HCT116 (cell line): Measurements from ENCODE around the gene HMGB3. TPM values are rescaled to one million over a fixed set of nuclear protein-coding genes. Genes with fewer than 3 reads are reported as not detected.

Experiments used
- ATAC-seq: fragments of 200-7000 bp; cut with Tn5 transposase; 2 replicates; pipeline ENCODE4 v1.9.1; 2020; ENCODE audit warnings: mild to moderate bottlenecking, moderate library complexity
- BruUV-seq: library from RNA; stranded (reverse); fragments of 400-500 nt; replicated peaks from 2 replicates; lab custom pipeline; 2021; lab: Mats Ljungman, UMichigan
- CTCF ChIA-PET: fragments of 300-600 bp; sonication (Branson Sonifier 250); formaldehyde crosslinking; loops from one replicate; lab custom pipeline; 2021; ENCODE audit warnings: antibody characterized with exemption; lab: Charles Lee
- POLR2A ChIA-PET: fragments of 300-600, 350-600 bp; sonication (Branson Sonifier 250); formaldehyde crosslinking; loops from one replicate; lab custom pipeline; 2021; ENCODE audit warnings: antibody characterized with exemption; lab: Charles Lee
- RAD21 ChIA-PET, 2 experiments: fragments of 300-600 bp; sonication (Branson Sonifier 250); formaldehyde crosslinking; loops; one replicate each; lab custom pipeline; 2023; ENCODE audit warnings: low total read pairs in 2 of 2; ENCODE audit not compliant: uncharacterized antibody in 2 of 2, unreplicated experiment in 2 of 2, low non-redundant PET in 1 of 2; lab: Charles Lee
- DNase-seq: peaks from one replicate; pipeline ENCODE4 v3.0.0-alpha.2; 2010; ENCODE audit warnings: low read depth, low spot score
- H2AFZ ChIP-seq: fragments of 200-600 bp; shearing (Covaris generic), sonication (generic); 2 replicates; pipeline ENCODE4 v1.6.1; 2017; ENCODE audit warnings: low read depth, mixed run types, mixed read lengths, antibody characterized with exemption, low read length; ENCODE audit not compliant: poor library complexity, severe bottlenecking
- H3K27ac ChIP-seq: 2 replicates; pipeline ENCODE4 v1.5.1; 2012; ENCODE audit warnings: low read depth, low read length
- H3K27me3 ChIP-seq: fragments of 200-600 bp; sonication (generic); 2 replicates; pipeline ENCODE4 v1.6.1; 2016; ENCODE audit warnings: mixed run types, low read length, mixed read lengths; ENCODE audit not compliant: insufficient read depth
- H3K36me3 ChIP-seq, 2 experiments: fragments of 200-500 bp in 1 of 2; fragments of 200-600 bp in 1 of 2; sonication (Bioruptor generic) in 1 of 2; sonication (generic) in 1 of 2; 2 replicates each; pipeline versions ENCODE4 v1.5.1 to v1.6.1; 2014 to 2016; ENCODE audit warnings: low read length in 2 of 2, inconsistent platforms in 1 of 2, mixed read lengths in 1 of 2, mixed run types in 1 of 2; ENCODE audit not compliant: insufficient read depth in 2 of 2, control insufficient read depth in 1 of 2
- H3K4me1 ChIP-seq, 2 experiments: fragments of 200-600 bp in 1 of 2; sonication (generic) in 1 of 2; 2 replicates each; pipeline versions ENCODE4 v1.5.1 to v1.6.1; 2012 to 2017; ENCODE audit warnings: low read length in 2 of 2, inconsistent platforms in 1 of 2, mild to moderate bottlenecking in 1 of 2, mixed read lengths in 1 of 2, mixed run types in 1 of 2, moderate library complexity in 1 of 2; ENCODE audit not compliant: insufficient read depth in 2 of 2, control insufficient read depth in 1 of 2
- H3K4me2 ChIP-seq: fragments of 200-600 bp; sonication (generic); 2 replicates; pipeline ENCODE4 v1.6.1; 2017; ENCODE audit warnings: mixed run types, low read length, mixed read lengths
- H3K4me3 ChIP-seq, 2 experiments: fragments of 200-600 bp in 1 of 2; sonication (generic) in 1 of 2; replicated peaks in 1 of 2; 2 replicates each; pipeline ENCODE4 v1.5.1; 2011 to 2016; ENCODE audit warnings: low read length in 2 of 2, control low read depth in 1 of 2, low read depth in 1 of 2, mild to moderate bottlenecking in 1 of 2, mixed read lengths in 1 of 2, mixed run types in 1 of 2
- H3K79me2 ChIP-seq: fragments of 200-600 bp; sonication (generic); 2 replicates; pipeline ENCODE4 v1.6.1; 2017; ENCODE audit warnings: mild to moderate bottlenecking, mixed run types, low read length, moderate library complexity, mixed read lengths; ENCODE audit not compliant: insufficient read depth
- H3K9ac ChIP-seq: fragments of 200-600 bp; sonication (generic); 2 replicates; pipeline ENCODE4 v1.6.1; 2016; ENCODE audit warnings: low read length, mixed read lengths
- H3K9me2 ChIP-seq: fragments of 200-600 bp; sonication (generic), shearing (Covaris generic); 2 replicates; pipeline ENCODE4 v1.6.1; 2017; ENCODE audit warnings: mixed run types, mild to moderate bottlenecking, moderate library complexity; ENCODE audit not compliant: insufficient read depth
- H3K9me3 ChIP-seq, 2 experiments: fragments of 200-500 bp in 1 of 2; fragments of 200-600 bp in 1 of 2; sonication (Bioruptor generic) in 1 of 2; sonication (generic) in 1 of 2; 2 replicates each; pipeline ENCODE4 v1.6.1; 2014 to 2017; ENCODE audit warnings: low read length in 2 of 2, mixed read lengths in 2 of 2, inconsistent platforms in 1 of 2, low read depth in 1 of 2, mild to moderate bottlenecking in 1 of 2, mixed run types in 1 of 2, moderate library complexity in 1 of 2; ENCODE audit not compliant: control insufficient read depth in 1 of 2, insufficient read depth in 1 of 2
- H4K20me1 ChIP-seq: fragments of 200-600 bp; sonication (generic), shearing (Covaris generic); 2 replicates; pipeline ENCODE4 v1.6.1; 2017; ENCODE audit warnings: mixed run types, mild to moderate bottlenecking, moderate library complexity; ENCODE audit not compliant: insufficient read depth
- CEBPB ChIP-seq: IDR thresholded peaks from 2 replicates; pipeline ENCODE4 v1.6.1; 2012; ENCODE audit warnings: low read depth
- EZH2phosphoT487 ChIP-seq: fragments of 200-600 bp; IDR thresholded peaks from 2 replicates; pipeline ENCODE4 v1.6.1; 2018; ENCODE audit warnings: antibody characterized with exemption, borderline replicate concordance
- FOSL1 ChIP-seq: IDR thresholded peaks from 2 replicates; pipeline ENCODE4 v1.6.1; 2012; ENCODE audit warnings: low read depth
- RAD21 ChIP-seq: IDR thresholded peaks from 2 replicates; pipeline ENCODE4 v1.6.1; 2012; ENCODE audit warnings: low read depth, mild to moderate bottlenecking
- SIN3A ChIP-seq: IDR thresholded peaks from 2 replicates; pipeline ENCODE4 v1.6.1; 2012; ENCODE audit warnings: low read depth
- SP1 ChIP-seq: IDR thresholded peaks from 2 replicates; pipeline ENCODE4 v1.6.1; 2012; ENCODE audit warnings: low read depth
- TCF7L2 ChIP-seq: IDR thresholded peaks from 2 replicates; pipeline ENCODE4 v1.7.0; 2011; ENCODE audit warnings: borderline replicate concordance, inconsistent platforms; ENCODE audit not compliant: insufficient read depth, insufficient read length; ENCODE audit errors: extremely low read depth
- intact Hi-C: fragments of 100-400 bp; cut with micrococcal nuclease; formaldehyde crosslinking; loops from 2 replicates; pipeline ENCODE4 v1.10.0; 2022
- total RNA-seq: library from RNA; stranded (reverse); gene quantifications from one replicate; pipeline ENCODE4 v1.2.1, GENCODE V29; 2021; ENCODE audit not compliant: unreplicated experiment
- TF ChIP-seq, protein P1 (sequence below): IDR thresholded peaks from 2 replicates; pipeline ENCODE4 v1.6.1; 2012; ENCODE audit warnings: low read depth
- TF ChIP-seq, protein P2 (sequence below), 3 experiments: fragments of 200-600 bp in 1 of 3; sonication (generic) in 1 of 3; IDR thresholded peaks in 2 of 3; conservative IDR thresholded peaks in 1 of 3; 2 replicates each; pipeline ENCODE4 v1.5.1; 2012 to 2017; ENCODE audit warnings: low read depth in 2 of 3, low read length in 2 of 3, antibody characterized with exemption in 1 of 3, borderline replicate concordance in 1 of 3, control low read depth in 1 of 3, mild to moderate bottlenecking in 1 of 3, mixed read lengths in 1 of 3, mixed run types in 1 of 3, moderate library complexity in 1 of 3; ENCODE audit not compliant: insufficient read depth in 1 of 3

Gene HMGB3
- total RNA-seq, 1 experiment from 2014 or later = 116 TPM

DNA sequence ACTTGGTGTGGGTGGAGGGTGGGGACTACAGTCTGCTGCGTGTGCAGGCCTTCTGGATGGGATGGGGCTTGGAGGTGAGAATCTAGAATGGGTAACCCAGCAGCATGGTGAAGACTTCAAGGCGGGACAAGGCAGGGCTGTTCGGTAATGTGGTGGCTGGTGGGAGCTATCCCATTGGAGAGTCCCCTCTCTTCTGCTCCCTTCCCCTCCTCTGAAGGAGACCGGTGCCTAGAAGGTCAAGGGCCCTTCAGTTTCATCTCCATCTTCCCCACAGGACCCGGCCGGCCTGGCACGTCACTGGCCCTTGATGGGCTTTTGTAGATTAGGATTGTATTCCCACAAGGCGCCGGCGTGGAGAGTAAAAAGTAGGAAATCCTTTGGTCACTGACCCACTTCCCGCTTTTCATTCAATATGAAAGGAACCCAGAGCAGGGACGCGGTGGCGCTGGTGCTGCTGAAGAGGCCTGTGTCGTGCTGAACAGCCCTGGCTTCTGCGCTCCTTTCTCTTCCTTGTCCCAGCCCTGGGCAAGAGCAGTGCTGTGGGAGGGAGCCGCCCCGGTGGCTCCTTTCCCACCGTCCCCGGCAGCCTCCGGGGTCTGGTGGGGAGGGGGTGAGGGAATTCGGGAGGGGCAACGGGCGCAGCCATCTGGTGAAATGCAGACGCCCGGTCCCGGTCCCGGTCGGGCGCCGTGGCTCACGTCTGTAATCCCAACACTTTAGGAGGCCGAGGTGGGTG, 7.3 kb upstream of the HMGB3 start:
- no peaks in the 10 kb centered on the region for H3K79me2 ChIP-seq
- no peak overlapping the region for H3K4me3 ChIP-seq
- H4K20me1 ChIP-seq = no peaks in the 10 kb centered on the region
- no peaks in the 10 kb centered on the region for H3K27me3 ChIP-seq
- TF ChIP-seq SP1 (no peak), RAD21 (no peak), TCF7L2 (no peak), SIN3A (no peak), FOSL1 (no peak), CEBPB (no peak), EZH2phosphoT487 (no peak)
- TF ChIP-seq, protein P1, sequence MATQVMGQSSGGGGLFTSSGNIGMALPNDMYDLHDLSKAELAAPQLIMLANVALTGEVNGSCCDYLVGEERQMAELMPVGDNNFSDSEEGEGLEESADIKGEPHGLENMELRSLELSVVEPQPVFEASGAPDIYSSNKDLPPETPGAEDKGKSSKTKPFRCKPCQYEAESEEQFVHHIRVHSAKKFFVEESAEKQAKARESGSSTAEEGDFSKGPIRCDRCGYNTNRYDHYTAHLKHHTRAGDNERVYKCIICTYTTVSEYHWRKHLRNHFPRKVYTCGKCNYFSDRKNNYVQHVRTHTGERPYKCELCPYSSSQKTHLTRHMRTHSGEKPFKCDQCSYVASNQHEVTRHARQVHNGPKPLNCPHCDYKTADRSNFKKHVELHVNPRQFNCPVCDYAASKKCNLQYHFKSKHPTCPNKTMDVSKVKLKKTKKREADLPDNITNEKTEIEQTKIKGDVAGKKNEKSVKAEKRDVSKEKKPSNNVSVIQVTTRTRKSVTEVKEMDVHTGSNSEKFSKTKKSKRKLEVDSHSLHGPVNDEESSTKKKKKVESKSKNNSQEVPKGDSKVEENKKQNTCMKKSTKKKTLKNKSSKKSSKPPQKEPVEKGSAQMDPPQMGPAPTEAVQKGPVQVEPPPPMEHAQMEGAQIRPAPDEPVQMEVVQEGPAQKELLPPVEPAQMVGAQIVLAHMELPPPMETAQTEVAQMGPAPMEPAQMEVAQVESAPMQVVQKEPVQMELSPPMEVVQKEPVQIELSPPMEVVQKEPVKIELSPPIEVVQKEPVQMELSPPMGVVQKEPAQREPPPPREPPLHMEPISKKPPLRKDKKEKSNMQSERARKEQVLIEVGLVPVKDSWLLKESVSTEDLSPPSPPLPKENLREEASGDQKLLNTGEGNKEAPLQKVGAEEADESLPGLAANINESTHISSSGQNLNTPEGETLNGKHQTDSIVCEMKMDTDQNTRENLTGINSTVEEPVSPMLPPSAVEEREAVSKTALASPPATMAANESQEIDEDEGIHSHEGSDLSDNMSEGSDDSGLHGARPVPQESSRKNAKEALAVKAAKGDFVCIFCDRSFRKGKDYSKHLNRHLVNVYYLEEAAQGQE = no peak
- TF ChIP-seq, protein P2, sequence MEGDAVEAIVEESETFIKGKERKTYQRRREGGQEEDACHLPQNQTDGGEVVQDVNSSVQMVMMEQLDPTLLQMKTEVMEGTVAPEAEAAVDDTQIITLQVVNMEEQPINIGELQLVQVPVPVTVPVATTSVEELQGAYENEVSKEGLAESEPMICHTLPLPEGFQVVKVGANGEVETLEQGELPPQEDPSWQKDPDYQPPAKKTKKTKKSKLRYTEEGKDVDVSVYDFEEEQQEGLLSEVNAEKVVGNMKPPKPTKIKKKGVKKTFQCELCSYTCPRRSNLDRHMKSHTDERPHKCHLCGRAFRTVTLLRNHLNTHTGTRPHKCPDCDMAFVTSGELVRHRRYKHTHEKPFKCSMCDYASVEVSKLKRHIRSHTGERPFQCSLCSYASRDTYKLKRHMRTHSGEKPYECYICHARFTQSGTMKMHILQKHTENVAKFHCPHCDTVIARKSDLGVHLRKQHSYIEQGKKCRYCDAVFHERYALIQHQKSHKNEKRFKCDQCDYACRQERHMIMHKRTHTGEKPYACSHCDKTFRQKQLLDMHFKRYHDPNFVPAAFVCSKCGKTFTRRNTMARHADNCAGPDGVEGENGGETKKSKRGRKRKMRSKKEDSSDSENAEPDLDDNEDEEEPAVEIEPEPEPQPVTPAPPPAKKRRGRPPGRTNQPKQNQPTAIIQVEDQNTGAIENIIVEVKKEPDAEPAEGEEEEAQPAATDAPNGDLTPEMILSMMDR (IDR thresholded peaks at IDR 0.05 in 2 of 3, conservative IDR thresholded peaks at IDR 0.05 in 1 of 3; ENCODE audit: borderline replicate concordance in 1 of 3, insufficient read depth in 1 of 3, low read depth in 2 of 3, low read length in 2 of 3) = no peak
- TF ChIP-seq, all 23 proteins: peak for 0
- Histone ChIP-seq H3K9ac (no peak overlapping the region), H3K4me2 (no peak overlapping the region), H3K9me3 (no peaks in the 10 kb centered on the region), H3K4me1 (no peaks in the 10 kb centered on the region), H3K27ac (no peak overlapping the region), H2AFZ (no peak overlapping the region), H3K36me3 (no peaks in the 10 kb centered on the region), H3K9me2 (no peaks in the 10 kb centered on the region)
- intact Hi-C loops = no loop called here
- ChIA-PET RAD21 (no interaction called here), CTCF (no interaction called here), POLR2A (no interaction called here)
- DNase-seq = no peak
- ATAC-seq = no peak
- BruUV-seq = no TSS peak
